HG02763 (cell line): ENCODE measurements around the gene VPS9D1.
A peak's percentile ranks its signal among the peaks of the same experiment; 100 is the strongest.
"Not testable (repeated sequence)": the region's sequence is repeated elsewhere in the genome, so short reads cannot be mapped to it uniquely, and the experiment has no call there.

Source experiments
- ATAC-seq: cut with Tn5 transposase; IDR thresholded peaks from one replicate; pipeline ENCODE4 v1.9.1; 2021; ENCODE audit warnings: mild to moderate bottlenecking, moderate library complexity; ENCODE audit not compliant: unreplicated experiment

The VPS9D1 gene

DNA sequence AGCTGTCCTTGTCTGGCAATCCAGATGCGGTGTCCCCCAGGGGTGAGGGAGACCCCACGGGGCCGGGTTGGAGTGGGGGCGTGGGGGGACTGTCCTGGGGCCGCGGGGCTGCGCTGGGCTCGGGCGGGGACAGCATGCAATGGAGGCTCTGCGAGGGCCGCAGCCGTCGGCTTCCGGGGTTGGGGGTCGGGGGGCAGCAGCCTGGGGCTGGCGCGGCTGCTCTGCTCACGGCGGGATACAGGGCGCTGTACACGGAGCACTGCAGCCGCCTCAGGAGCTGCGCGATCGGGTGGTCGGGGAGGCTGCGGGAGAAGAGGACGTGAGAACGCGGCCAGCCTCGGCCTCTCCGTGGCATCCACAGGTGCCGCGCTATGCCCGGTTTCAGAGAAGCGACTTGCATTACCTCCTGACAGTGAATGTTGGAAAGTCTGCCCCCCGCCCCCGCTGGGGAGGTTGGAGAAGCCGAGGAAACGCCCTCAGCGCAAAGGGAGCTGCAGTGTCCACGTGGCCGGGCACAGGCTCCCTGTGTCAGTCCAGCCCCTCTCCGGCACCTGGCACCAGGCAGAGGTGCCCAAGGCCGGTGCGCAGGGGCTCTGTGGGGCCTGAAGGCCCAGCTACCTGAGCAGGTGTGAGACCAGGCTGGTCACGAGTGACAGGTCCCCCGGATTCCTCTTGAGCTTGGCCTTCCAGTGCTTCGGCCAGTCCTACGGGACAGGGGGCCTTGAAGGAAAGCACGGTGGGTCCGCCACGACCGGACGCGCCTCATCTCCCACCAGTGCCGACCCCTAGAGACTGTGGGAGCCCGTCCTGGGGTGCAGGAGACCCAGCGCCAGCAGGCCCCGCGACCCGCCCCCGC lies 9.8 kb downstream of the VPS9D1 start:
- no peak for ATAC-seq

DNA sequence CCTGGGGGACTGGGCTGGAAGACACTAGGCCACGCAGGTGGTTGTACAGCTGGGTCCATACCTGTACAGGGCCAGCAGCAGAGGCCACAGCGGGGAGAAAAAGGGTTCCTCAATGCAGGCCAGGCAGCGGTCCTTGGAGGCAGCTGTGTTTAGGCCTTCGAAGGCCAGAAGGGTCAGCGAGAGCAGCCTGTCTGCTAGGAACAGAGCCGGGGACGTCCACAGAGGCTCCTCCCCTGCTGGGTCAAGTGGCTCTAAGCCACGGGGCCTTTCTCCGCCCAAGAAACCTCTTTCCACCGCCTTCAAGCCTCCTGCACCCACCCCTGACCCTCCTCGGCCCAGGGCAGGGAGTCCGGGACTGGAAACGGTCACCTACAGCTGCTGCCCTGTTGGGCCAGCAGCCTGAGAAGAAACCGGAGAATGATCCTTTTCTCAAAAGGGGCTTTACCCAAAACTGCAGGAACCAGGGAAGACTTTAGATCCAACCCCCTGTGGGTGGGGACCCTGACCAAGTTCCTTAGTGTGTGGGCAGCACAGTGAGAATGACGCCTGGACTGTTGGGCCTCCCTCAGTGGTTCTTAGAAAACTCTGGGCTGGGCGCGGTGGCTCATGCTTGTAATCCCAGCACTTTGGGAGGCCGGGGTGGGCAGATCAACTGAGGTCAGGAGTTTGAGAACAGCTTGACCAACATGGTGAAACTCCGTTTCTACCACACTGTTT lies 10.8 kb downstream of the VPS9D1 start:
- ATAC-seq, result no peak

DNA sequence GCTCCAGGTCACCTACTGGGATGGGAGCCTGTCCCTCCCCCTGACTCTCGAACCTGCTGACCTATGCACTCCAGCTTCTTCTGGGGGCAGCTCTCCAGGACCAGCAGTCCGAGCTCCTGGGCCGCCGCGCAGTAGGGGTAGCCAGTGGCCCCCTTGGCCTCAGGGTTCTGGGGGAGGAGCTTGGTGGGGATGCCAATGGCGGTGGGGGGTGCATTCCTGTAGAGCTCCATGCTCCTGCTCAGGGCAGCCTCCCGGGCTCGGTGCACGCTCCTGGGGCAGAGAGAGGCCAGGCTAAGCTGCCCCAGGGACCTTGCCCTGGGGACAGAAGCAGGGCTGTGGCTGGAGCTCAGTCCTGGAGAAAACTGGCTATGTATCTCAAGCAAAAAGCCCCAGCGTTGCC lies 11.5 kb downstream of the VPS9D1 start:
- ATAC-seq, result no peak

DNA sequence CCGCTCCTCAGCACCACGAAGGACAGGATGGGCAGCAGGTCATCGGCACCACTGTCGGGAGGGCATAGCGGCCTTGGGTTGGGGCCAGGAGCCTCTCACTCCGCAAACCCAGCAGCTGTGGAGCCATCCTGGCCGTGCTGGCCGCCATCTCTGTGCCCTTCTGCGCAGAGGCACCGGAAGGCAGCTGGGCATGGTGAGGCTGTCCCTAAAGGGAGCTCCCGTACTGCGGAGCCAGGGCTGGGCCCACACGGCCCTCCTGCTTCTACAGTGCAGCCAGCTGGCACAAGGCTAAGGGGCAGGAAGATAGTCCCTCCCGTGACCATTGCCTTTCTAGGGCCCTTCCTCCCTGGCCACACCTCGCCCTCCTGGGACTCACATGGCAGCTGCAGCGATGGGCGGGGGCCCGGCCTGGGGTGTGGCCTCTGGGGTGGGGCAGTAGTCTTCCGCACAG lies 12.2 kb downstream of the VPS9D1 start:
- no peak for ATAC-seq

DNA sequence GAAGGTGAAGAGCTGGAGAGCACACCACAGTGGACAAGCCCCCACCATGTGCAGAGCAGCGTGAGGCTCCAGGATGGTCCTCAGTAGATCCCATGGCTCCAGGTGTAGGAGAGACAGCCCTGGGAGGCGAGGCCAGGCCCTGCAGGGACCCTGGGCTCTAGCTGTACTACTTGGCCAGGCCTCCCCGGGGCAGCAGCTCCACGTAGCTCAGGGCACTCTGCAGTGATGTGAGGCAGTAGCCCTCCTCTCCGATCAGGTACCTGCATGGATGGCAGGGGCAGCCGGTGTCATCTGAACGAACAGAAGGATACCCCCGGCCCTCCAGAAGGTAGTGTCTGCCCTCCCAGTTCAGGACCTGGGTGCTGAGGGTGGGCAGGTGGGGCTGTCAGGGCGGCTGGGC lies 13.0 kb downstream of the VPS9D1 start:
- ATAC-seq, result no peak

DNA sequence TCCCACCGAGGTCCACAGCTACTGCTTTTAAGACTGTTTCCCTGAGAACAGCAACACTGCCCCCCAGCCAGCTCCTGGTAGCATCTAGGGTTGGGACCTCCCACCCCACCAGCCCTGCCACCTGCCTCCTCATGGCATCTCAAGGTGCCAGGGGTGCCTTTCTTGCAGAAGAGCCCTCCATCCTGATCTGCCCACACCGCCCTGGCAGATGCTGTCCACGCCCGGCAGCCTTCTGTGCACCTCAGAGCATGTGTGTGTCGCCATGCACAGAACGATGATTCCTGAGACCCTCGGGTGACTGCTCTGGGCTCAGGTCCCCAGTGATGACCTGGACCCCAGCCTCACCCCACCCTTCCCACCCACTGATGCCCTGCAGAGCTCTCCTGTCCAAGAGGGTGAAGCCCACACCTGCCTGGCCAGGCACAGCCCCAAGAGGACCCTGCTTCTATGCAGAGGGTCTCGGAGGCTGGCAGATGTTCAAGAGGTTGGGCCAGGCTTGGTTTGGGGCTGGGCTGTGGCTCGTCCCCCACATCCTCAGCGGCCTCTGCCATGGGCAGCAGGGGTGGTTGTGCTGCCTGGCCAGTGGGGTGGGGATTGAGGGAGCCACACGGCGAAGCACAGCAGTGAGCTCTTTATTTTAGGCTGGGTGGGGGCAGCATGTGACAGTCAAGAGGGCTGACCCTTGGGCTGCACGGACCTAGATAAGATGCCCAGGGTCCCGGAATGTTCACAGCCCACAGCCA lies 14.0 kb downstream of the VPS9D1 start:
- ATAC-seq, result no peak

DNA sequence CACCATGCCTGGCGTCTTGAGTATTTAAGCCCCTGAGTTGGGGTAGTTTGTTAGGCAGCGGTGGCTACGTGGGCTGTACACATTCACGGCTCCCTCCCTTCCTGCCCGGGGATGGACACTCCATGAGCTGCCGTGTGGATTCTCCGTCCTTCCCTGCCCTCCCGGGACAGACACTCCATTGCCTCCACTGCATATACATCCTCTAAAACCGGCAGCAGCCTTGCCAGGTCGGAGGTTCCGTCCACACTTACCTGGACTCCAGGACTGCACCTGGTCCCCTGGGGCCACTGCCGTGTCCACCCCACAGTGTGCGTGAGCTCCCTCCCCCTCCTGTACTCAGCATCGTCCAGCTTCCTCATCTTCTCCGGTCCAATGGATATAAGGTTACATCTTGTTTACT lies 15.7 kb downstream of the VPS9D1 start:
- no peak for ATAC-seq

DNA sequence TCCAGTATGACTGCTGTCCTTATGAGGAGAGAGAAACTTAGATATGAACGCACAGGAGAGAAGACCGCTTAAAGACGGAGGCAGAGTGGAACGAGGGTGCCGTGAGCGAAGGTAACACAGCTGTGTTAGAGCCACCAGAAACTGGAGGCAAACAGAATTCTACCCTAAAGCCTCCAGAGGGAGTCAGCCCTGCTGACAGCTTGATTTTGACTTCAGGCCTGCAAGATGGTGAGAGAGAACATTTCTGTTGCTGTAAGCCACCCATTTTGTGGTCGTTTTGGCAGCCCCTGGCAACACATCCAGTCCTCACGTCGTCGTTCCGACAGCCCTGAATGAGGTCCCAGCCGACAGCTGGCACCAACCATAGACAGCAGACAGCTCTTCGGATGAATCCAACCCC lies 16.4 kb downstream of the VPS9D1 start:
- ATAC-seq, result no peak

DNA sequence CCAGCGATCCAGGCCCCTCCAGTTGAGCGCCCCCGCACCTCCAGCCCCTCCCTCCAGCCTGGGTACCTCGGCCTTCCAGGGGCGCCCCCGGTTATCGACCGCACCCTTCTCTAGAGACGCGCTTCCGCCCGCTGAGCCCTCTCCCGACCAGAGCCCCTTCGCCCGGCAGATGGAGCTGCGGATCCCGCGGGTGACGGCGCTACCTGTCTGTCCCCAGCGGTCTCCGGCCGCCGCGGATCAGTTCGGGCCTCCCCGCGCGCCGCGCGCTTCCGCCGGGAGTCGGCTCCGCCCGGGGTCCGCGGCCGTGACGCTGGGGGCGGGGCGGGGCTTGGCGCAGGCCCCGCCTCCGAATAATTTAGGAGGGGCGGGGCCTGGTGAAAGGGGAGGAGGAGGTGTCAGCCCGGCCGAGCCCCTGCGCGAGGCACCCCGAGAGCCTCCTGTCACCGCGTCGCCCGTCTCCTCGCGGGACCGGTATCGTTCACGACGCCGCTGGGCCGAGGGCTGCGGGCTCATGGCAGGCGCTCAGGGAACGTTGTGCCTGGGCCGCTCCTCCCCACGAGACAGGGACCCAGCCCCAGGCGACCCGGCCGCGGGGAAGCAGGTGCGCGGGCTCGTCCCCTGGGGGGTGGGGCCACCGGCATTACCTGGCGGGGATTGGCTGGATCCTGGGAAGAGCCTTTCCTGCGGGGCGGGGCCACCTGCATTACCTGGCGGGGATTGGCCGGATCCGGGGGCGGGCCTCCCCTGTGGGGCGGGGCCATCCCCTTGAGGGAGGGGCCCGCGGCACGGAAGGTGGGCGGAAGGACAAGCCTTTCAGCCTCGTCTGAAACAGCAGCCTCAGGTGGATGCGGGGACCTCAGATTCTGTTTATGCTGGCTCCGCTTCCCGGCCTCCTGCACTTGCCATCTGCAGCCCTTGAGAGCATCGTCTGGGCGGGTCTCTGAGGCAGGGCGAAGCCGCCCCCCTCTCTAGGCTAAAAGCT lies 19.0 kb downstream of the VPS9D1 start, which contains the start of gene SPATA2L:
Gene SPATA2L, minus strand, starts transcription at position 281 of the 982 bp plus-strand sequence. CDS start 473 bp downstream, outside the sequence.
- ATAC-seq, result peak; percentile 70

DNA sequence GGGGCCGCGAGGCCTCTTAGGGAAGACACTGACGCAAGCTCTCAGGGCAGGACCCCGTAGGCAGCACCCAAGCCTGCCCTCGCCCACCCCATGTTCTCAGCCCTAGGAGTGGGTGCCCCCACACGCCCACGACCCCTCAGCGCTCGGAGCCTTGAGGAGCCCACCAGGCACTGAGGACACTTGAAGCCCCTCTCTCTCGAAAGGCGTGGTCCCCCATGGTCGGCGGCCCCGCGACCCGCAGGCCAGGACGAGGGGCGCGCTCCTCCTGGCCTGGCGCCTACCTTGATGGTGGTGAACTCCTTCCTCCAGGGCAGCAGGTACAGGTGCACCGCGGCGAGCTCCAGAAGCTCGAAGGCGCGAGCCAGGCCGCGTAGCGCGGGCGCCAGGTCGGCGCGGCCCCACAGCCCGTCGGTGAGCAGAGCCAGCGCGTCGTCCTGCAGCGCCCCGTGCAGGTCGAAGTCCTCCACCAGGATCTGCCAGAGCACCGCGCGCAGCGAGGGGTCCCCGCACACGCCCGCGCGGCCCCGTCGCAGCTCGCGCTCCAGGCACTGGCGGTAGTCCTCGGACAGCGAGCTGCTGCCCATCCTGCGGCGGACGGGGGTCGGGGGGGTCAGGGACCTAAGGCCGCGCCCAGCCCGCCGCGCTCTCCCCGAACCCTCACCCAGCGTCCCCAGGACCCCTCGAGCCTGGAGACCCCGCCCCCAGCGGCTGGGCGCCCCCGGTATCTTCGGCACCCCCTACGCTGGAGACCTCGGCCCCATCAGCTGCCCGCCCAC lies 19.9 kb downstream of the VPS9D1 start:
- ATAC-seq, result no peak

DNA sequence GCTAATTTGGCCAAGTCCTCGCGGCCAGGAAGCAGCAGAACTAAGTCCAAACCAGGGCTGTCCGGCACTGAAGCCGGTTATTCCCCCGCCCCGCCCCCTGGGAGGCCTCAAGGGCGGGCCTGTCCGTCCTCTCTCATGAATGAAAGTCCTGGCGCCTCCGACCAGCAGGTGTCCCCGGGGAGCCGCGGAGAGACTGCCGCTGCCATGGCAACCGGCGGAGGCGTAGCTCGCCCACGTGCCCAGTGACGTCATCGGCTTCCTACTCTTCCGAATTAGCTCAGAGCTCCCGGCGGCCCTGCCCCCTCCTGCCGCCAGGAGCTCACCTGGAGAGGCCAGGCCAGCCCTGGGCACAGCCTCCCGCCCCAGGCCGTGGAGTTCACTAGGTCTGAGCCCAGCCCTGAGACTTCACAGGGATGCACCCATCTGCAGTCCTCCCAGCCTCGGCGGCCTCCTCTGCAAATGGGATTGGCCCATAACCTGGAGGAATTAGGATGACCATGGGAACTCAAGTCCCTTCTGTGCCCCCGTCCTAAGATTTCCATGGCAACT lies 20.5 kb downstream of the VPS9D1 start:
- peak; percentile 47 for ATAC-seq

DNA sequence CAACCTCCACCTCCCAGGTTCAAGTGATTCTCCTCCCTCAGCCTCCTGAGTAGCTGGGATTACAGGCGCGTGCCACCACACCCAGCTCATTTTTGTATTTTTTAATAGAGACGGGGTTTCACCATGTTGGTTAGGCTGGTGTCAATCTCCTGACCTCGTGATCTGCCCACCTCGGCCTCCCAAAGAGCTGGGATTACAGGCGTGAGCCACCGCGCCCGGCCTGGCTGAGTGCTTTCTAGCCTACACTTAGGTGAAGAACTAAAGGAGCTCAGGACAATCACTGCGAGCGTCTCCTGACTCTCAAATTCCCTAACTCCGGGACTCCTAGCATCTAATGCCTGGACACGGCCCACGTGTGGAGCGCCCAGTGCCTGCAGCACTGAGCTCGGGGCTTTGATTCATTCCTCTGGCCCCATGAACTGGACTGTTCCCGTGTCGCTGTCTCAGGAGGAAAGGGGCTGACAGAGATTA lies 21.0 kb downstream of the VPS9D1 start:
- ATAC-seq, result not testable (repeated sequence)

DNA sequence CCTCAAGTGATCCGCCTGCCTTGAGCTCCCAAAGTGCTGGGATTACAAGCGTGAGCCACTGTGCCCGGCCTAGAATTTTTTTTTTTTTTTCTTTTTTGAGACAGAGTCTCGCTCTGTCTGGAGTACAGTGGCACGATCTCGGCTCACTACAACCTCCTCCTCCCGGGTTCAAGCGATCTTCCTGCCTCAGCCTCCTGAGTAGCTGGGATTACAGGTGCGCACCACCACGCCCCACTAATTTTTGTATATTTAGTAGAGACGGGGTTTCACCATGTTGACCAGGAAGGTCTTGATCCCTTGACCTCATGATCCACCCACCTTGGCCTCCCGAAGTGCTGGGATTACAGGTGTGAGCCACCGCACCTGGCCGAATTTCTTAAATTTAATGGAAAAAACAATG lies 22.0 kb downstream of the VPS9D1 start:
- ATAC-seq, result not testable (repeated sequence)

DNA sequence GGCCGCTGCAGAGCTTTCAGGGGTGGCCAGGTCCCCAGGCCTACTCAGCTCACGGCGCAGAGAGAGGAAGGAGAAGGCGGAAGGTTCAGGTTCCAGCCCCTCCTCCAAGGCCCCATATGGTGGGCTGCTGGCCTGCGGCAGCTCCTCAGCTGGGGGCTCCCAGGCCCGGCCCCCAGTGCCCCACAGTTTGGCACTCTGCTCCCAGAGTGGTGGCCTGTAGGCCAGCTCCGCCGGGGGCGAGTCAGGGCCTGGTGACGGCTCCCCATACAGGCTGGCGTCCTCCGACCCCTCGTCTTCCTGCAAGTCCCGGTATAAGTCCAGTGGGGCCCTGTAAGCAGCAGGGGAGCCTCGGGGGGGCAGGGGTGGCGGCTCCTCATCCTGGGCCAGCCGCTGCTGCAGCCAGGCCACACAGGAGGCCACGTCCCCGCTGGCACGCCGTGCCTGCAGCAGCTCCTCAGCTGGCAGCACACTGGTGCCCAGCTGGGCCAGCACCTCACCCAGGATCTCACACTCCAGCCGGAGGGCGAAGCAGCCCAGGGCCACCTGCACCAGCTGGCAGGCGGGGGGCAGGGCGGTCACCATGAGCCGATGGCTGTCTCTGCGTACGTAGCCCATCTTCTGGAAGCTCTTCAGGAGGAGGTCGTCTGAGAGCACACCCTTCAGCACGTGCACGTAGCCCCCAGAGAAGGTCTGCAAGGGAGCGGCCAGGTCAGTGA lies 22.9 kb downstream of the VPS9D1 start:
- no peak for ATAC-seq

DNA sequence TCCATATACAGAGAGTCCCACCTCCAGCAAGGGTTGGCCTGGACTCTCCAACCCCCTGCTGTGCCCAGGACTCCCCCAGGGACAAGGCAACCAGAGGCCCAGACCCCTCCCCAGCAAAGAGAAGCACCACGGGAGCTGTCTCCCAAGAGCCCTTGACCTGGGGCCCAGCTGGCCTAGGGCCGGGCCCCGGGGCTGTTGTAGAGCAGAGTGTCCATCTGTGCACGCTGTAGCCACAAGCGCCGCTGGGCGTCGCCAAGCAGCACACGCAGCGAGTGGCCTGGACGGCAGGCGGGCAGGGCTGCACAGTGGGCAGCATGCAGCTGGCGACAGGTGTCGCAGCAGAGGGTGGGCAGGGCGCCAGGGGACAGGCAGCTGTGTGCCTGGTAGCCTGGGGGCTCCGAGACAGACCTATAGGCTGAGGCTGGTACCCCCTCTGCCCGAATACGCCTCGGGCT lies 23.5 kb downstream of the VPS9D1 start:
- ATAC-seq, result no peak

DNA sequence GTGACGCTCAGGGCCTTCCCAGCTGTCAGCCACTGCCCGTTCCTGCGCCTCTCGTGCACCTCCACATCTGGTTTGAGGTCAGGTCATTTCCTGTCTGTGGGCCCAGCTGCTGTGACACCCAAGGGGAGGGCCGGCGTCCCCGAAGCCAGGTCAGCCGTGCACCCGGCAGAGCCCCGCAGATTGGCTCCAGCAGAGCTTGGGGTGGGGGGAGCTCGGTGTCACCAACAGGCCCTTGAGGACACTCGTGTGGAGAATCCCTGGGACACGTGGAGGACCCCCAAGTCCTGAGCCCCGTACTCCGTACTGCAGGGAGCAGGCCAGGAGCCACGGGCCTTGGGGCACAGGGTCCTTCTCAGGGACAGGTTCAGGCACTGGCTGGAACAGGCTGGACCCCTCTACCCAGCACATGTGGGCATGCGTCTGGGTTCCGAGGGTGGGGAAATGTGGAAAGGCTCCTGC lies 24.0 kb downstream of the VPS9D1 start:
- ATAC-seq, result no peak

DNA sequence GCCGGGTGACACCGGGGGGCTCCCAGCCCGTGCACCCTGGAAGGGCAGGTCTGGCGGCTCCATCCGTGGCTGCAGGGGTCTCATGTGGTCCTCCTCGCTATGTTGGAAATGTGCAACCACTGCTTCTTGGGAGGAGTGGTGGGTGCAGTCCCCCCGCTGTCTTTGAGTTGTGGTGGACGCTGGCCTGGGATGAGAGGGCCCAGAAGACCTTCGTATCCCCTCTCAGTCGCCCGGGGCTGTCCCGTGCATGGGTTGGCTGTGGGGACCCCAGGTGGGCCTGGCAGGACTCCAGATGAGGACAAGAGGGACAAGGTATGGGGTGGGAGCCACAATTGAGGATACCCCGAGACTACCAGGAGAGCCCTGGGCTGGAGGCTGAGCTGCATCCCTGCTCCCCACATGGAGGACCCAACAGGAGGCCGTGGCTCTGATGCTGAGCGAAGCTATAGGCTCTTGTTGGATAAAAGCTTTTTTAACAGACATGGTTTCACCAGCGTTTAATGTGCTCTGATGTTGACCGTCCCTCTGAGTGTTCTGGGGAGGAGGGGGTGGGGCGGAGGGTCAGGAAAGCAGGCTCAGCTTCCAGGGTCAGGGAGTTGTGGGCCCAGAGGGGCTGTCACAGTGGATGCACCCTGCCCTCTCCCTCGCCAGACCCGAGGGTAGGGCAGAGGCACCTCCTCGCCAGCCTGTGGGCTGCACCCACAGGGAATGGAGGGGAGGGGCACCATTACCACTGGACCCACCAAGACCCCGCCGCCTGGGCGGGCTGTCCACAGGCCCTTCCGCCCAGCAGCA lies 24.6 kb downstream of the VPS9D1 start:
- ATAC-seq, result no peak
